T-helper 17 cell (primary cell): ENCODE measurements around the gene TMEM120B. TPM values are rescaled to one million over a fixed set of nuclear protein-coding genes. Genes with fewer than 3 reads are reported as not detected.

Experiments
- ATAC-seq: fragments of 150-1000 bp; cut with Tn5 transposase; 2 replicates; pipeline ENCODE4 v1.10.0; 2021; ENCODE audit warnings: mild to moderate bottlenecking, moderate library complexity
- DNase-seq, 3 donors: peaks; one replicate each; pipeline versions ENCODE4 v3.0.0 to v3.0.0-alpha.2; 2020 to 2021
- H3K9me3 ChIP-seq: one replicate; pipeline ENCODE4 v1.7.0; 2013; ENCODE audit warnings: low read length, mild to moderate bottlenecking; ENCODE audit not compliant: control insufficient read depth, poor library complexity, severe bottlenecking
- H3K27ac Mint-ChIP-seq: one replicate; pipeline ENCODE4 v1.8.0; 2022; ENCODE audit warnings: mild to moderate bottlenecking, moderate library complexity, mixed read lengths
- H3K27me3 Mint-ChIP-seq: one replicate; pipeline ENCODE4 v1.8.0; 2022; ENCODE audit warnings: mixed read lengths
- H3K36me3 Mint-ChIP-seq: one replicate; pipeline ENCODE4 v1.8.0; 2022; ENCODE audit warnings: low read depth, mixed read lengths
- H3K4me1 Mint-ChIP-seq: one replicate; pipeline ENCODE4 v1.8.0; 2022; ENCODE audit warnings: mild to moderate bottlenecking, mixed read lengths
- H3K4me3 Mint-ChIP-seq: one replicate; pipeline ENCODE4 v1.8.0; 2022; ENCODE audit warnings: mild to moderate bottlenecking, moderate library complexity, mixed read lengths
- total RNA-seq, 4 donors: library from RNA in 2 of 4; stranded (reverse) in 2 of 4; gene quantifications; one replicate each; pipeline ENCODE4 v1.2.3 and lab custom pipeline; 2022 to 2026

TMEM120B gene
- total RNA-seq, 2 donors from 2014 or later: 6.9 to 7.0 TPM

DNA sequence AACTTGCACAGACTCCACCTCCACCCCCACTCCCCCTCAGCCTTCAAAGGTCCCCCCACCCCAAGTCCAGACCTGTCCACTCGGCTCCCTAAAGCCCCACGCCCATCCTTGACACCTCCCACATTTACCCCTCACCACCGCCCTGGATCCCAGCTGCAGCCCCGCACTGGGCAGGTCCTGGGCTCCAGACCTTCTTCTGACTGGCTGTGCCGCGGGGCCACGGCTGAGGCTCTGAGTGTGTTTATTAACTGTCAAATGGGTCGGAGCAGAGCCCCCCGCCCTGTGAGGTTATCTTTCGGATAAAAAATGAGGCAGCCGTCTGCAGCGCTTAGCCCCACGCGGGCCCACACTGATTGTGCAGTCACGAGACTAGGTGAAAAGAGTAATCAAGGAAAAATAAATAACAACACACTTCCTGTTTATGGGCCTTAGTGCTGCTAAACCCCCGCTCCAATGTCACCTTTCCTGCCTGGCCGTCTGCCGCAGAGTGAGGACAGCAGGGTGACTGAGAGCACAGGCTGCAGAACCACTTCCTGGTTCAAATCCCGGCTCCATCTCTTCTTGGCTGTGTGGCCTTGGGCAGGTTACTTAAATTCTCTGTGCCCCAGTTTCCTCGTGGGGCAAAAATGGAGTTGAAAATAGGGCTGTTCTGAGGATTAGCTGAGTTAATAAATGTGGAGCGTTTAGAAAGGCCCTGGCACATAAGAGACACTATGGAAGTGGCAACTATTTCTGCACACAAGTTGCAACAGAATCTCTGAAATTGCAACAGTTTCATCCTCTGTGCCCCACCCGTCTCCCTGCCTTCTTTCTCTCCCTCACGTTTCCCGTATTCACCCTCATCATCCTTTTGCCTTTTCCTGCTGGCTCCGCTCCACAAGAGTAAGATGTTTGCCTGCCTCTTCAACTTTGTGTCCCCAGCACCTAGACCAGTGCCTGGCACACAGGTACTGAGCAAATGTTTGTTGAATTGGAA is 100.7 kb downstream of the TMEM120B start:
- DNase-seq (no peak), ATAC-seq (no peak)
- Mint-ChIP-seq H3K27me3 (no peaks in the 10 kb centered on the region), H3K36me3 (no peaks in the 10 kb centered on the region), H3K27ac (peak overlapping the region; percentile 85), H3K4me1 (peaks cover 41% of the 10 kb centered on the region), H3K4me3 (peak overlapping the region; percentile 91)
- H3K9me3 ChIP-seq: no peaks in the 10 kb centered on the region

DNA sequence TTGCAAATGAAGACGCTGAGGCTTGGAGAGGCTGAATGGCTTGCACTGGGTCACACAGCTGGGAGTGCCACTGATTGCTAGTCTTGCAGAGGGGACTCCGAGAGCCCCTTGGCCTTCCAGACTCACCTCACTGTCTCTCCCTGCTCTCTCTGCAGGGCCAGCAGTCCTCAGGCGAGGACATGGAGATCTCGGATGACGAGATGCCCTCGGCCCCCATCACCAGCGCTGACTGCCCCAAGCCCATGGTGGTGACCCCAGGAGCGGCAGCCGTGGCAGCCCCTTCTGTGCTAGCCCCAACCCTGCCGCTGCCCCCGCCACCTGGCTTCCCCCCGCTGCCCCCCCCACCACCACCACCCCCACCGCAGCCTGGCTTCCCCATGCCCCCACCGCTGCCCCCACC is 101.4 kb downstream of the TMEM120B start:
- peak overlapping the region; percentile 91 for H3K4me3 Mint-ChIP-seq
- ATAC-seq (no peak), DNase-seq (no peak)
- H3K9me3 ChIP-seq: no peaks in the 10 kb centered on the region
- H3K27ac Mint-ChIP-seq: peak overlapping the region; percentile 85
- H3K36me3 Mint-ChIP-seq: no peaks in the 10 kb centered on the region
- peaks cover 35% of the 10 kb centered on the region for H3K4me1 Mint-ChIP-seq
- no peaks in the 10 kb centered on the region for H3K27me3 Mint-ChIP-seq

DNA sequence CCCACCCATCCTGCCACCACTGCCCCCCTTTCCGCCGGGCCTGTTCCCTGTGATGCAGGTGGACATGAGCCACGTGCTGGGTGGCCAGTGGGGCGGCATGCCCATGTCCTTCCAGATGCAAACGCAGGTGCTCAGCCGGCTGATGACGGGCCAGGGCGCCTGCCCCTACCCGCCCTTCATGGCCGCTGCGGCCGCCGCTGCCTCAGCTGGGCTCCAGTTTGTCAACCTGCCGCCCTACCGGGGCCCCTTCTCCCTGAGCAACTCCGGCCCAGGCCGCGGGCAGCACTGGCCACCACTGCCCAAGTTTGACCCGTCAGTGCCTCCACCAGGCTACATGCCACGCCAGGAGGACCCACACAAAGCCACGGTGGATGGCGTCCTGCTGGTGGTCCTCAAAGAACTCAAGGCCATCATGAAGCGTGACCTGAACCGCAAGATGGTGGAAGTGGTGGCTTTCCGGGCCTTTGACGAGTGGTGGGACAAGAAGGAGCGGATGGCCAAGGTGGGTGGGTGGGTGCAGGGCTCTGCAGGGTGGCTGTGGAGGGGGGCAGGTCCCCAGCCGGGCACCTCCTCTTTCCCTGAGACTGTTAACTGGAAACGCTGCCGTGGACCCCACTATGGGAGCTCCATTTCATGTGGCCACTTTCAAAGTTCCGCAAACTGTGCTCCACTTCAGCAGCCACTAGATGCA is 102.0 kb downstream of the TMEM120B start:
- H3K4me3 Mint-ChIP-seq: peak overlapping the region; percentile 49
- H3K27ac Mint-ChIP-seq: no peak overlapping the region
- DNase-seq (no peak), ATAC-seq (no peak)
- no peaks in the 10 kb centered on the region for H3K27me3 Mint-ChIP-seq
- peaks cover 3% of the 10 kb centered on the region for H3K36me3 Mint-ChIP-seq
- H3K9me3 ChIP-seq: no peaks in the 10 kb centered on the region
- H3K4me1 Mint-ChIP-seq: peaks cover 36% of the 10 kb centered on the region

GRCh38 chr12:121815263-121815662 is 102.7 kb downstream of the TMEM120B start:
- H3K4me3 Mint-ChIP-seq: no peak overlapping the region
- ATAC-seq: no peak
- H3K9me3 ChIP-seq: no peaks in the 10 kb centered on the region
- H3K4me1 Mint-ChIP-seq: peaks cover 33% of the 10 kb centered on the region
- no peak overlapping the region for H3K27ac Mint-ChIP-seq
- peaks cover 3% of the 10 kb centered on the region for H3K36me3 Mint-ChIP-seq
- no peaks in the 10 kb centered on the region for H3K27me3 Mint-ChIP-seq
- DNase-seq: no peak

DNA sequence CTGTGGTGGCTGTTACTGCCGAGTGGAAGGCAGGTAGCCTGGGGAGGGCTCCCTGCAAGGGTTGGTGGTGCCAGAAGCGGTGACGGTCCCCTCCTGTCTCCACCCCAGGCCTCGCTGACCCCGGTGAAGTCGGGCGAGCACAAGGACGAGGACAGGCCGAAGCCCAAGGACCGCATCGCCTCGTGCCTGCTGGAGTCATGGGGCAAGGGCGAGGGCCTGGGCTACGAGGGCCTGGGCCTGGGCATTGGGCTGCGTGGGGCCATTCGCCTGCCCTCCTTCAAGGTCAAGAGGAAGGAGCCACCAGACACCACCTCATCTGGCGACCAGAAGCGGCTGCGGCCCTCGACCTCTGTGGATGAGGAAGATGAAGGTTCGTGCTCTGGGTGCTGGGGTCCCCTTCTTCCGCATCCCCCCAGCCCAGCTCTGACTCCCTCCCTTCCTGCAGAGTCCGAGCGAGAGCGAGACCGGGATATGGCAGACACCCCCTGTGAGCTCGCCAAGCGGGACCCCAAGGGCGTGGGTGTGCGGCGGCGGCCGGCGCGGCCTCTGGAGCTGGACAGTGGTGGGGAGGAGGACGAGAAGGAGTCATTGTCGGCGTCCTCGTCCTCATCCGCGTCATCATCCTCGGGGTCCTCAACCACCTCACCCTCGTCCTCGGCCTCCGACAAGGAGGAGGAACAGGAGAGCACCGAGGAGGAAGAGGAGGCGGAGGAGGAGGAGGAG is 104.5 kb downstream of the TMEM120B start:
- DNase-seq: no peak
- H3K4me3 Mint-ChIP-seq: no peak overlapping the region
- H3K27ac Mint-ChIP-seq: no peak overlapping the region

GRCh38 chr12:121817648-121818043 is 105.1 kb downstream of the TMEM120B start:
- Mint-ChIP-seq H3K27me3 (no peaks in the 10 kb centered on the region), H3K4me1 (peaks cover 20% of the 10 kb centered on the region), H3K27ac (no peak overlapping the region), H3K36me3 (peaks cover 3% of the 10 kb centered on the region), H3K4me3 (no peak overlapping the region)
- no peaks in the 10 kb centered on the region for H3K9me3 ChIP-seq
- no peak for ATAC-seq
- no peak for DNase-seq

More for the DNA sequence above, 104.5 kb downstream of the TMEM120B start:
- H3K9me3 ChIP-seq: no peaks in the 10 kb centered on the region
- peaks cover 3% of the 10 kb centered on the region for H3K36me3 Mint-ChIP-seq
- no peaks in the 10 kb centered on the region for H3K27me3 Mint-ChIP-seq
- ATAC-seq: no peak
- peaks cover 23% of the 10 kb centered on the region for H3K4me1 Mint-ChIP-seq

GRCh38 chr12:121819212-121819949 is 106.8 kb downstream of the TMEM120B start:
- ATAC-seq (no peak), DNase-seq (no peak)
- Mint-ChIP-seq H3K4me3 (no peak overlapping the region), H3K27ac (peak overlapping the region; percentile 53), H3K27me3 (no peaks in the 10 kb centered on the region), H3K4me1 (peaks cover 10% of the 10 kb centered on the region), H3K36me3 (peaks cover 3% of the 10 kb centered on the region)
- no peaks in the 10 kb centered on the region for H3K9me3 ChIP-seq

DNA sequence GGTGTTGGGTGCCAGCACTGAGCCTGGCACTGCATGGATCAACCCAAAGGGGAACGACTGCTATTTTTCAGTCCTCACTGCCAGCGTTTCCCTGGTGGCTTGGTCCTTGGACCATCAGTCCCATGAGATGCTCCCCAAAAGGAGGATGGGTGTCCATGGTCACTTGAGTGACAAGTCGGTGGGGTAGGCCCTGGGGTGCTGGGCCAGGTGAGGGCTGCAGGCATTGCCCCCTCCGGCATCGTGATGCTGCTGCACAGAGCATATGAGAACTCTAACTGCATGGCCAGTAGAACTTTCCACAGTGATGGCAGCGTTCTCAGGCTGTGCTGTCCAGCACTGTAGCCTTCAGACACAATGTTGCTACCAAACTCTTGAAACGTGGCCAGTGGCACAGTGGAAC is 107.5 kb downstream of the TMEM120B start:
- H3K9me3 ChIP-seq: no peaks in the 10 kb centered on the region
- no peak for DNase-seq
- no peak for ATAC-seq
- H3K4me3 Mint-ChIP-seq: no peak overlapping the region
- H3K4me1 Mint-ChIP-seq: peaks cover 10% of the 10 kb centered on the region
- H3K36me3 Mint-ChIP-seq: peaks cover 3% of the 10 kb centered on the region
- H3K27me3 Mint-ChIP-seq: no peaks in the 10 kb centered on the region
- no peak overlapping the region for H3K27ac Mint-ChIP-seq

DNA sequence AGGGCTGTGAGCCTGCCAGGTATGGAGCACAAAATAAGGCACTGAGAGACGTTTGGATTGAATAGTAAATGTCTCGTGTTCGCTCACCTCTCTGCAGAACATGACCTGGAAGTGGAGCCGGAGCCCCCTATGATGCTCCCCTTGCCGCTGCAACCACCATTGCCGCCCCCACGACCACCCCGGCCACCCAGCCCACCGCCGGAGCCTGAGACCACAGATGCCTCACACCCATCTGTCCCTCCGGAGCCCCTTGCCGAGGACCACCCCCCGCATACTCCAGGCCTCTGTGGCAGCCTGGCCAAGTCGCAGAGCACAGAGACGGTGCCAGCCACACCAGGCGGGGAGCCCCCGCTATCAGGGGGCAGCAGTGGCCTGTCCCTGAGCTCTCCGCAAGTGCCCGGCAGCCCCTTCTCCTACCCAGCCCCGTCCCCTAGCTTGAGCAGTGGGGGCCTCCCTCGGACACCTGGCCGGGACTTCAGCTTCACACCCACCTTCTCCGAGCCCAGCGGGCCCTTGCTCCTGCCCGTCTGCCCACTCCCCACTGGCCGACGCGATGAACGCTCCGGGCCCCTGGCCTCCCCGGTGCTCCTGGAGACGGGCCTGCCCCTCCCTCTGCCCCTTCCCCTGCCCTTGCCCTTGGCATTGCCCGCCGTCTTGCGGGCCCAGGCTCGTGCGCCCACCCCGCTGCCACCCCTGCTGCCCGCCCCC is 110.0 kb downstream of the TMEM120B start:
- H3K4me1 Mint-ChIP-seq: peaks cover 9% of the 10 kb centered on the region
- H3K36me3 Mint-ChIP-seq: peaks cover 13% of the 10 kb centered on the region
- H3K4me3 Mint-ChIP-seq: no peak overlapping the region
- H3K9me3 ChIP-seq: no peaks in the 10 kb centered on the region
- ATAC-seq: no peak
- no peak overlapping the region for H3K27ac Mint-ChIP-seq
- H3K27me3 Mint-ChIP-seq: no peaks in the 10 kb centered on the region
- DNase-seq: no peak

- H3K9me3 ChIP-seq: no peaks in the 10 kb centered on the region
- Mint-ChIP-seq H3K36me3 (peaks cover 13% of the 10 kb centered on the region), H3K27me3 (no peaks in the 10 kb centered on the region), H3K4me1 (peaks cover 9% of the 10 kb centered on the region), H3K27ac (no peak overlapping the region), H3K4me3 (no peak overlapping the region)
- DNase-seq (no peak), ATAC-seq (no peak)
Observed at GRCh38 chr12:121823101-121823726, 110.7 kb downstream of the TMEM120B start.

DNA sequence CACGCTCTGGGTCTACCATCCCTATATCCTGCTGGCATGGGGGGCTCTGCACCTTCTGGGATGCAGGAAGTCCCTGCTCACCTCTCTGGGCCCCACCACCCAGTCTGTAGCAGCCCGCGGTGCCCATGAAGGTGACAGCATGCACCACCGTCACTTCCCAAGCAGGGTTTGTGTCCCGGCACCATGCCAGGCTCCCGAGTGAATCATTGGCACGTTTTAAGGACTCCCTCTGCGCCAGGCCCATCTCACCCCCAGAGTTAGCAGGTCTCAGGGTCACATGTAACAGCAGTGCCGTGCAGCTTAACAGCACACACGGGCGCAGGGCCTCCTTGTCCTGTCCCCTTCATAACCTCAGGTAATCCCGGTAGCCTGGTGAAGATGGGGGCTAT is 111.2 kb downstream of the TMEM120B start:
- H3K9me3 ChIP-seq: no peaks in the 10 kb centered on the region
- no peak overlapping the region for H3K27ac Mint-ChIP-seq
- DNase-seq: no peak
- H3K27me3 Mint-ChIP-seq: no peaks in the 10 kb centered on the region
- ATAC-seq: no peak
- H3K4me3 Mint-ChIP-seq: no peak overlapping the region
- peaks cover 10% of the 10 kb centered on the region for H3K4me1 Mint-ChIP-seq
- peaks cover 14% of the 10 kb centered on the region for H3K36me3 Mint-ChIP-seq

DNA sequence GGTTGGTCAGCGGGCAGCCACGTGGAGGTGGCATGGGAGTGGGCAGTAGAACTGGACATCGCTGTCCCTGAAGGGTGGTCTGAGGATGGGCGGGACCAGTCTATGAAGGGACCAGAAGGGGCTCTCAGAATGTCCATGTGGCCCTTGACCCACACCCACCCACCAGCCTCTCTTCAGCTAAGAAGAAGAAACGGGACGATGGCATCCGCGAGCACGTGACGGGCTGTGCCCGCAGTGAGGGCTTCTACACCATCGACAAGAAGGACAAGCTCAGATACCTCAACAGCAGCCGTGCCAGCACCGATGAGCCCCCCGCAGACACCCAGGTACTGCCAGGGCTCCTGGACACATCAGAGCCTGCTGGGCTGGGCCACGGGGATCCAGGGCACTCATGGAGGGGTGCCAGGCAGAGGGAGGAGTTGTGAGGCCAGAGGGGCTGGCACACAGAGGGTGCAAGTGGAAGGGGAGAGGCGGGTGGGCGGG is 112.5 kb downstream of the TMEM120B start:
- no peak overlapping the region for H3K4me3 Mint-ChIP-seq

More for the DNA sequence above, 112.5 kb downstream of the TMEM120B start:
- ATAC-seq: no peak
- DNase-seq: no peak
- peaks cover 14% of the 10 kb centered on the region for H3K36me3 Mint-ChIP-seq
- H3K4me1 Mint-ChIP-seq: peaks cover 7% of the 10 kb centered on the region
- H3K27me3 Mint-ChIP-seq: no peaks in the 10 kb centered on the region
- H3K27ac Mint-ChIP-seq: peak overlapping the region; percentile 72
- no peaks in the 10 kb centered on the region for H3K9me3 ChIP-seq
